T-helper 22 cell (primary cell): ENCODE measurements around the gene NXPH3.

Experiments used
- DNase-seq: peaks from one replicate; pipeline ENCODE4 v3.0.0-alpha.2; 2020; ENCODE audit warnings: low read depth

Gene NXPH3

DNA sequence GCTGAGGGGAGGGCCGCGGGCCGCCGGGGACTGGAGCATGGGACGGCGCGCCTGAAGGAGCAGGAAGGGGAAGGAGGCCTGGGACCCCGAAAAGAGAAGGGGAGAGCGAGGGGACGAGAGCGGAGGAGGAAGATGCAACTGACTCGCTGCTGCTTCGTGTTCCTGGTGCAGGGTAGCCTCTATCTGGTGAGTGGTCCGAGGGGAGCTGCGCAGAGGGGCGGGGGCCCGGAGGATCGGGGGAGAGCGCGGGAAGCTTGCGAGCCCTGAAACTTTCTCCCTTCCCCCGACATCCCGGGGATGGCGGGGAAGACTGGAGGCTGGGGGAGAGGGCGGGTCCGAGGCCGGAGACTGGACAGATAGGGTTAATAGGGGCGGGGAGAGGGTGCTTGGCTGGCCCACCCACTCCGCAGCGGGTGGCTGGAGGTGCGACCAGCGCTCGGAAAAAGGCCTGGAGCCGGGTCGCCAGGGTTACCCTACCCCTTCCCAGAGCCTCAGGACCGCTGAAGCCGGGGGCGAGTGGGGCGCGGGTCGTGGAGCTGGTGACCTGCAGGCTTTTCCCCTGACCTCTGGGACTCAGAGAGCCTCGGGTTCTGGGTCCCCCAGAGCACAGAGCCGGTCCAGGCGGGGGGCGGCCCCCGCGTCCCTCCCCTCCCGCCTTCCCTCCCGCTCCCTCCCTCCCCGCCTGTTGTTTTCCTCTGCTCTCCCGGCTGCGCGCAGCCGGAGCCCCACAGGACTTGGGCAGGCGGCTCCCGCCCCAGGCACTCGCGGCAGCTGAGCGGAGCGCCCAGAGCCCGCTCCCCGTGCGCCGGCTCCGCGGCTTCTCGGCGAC lies 631 bp downstream of the NXPH3 start:
- DNase-seq: no peak

- DNase-seq: no peak
Observed at GRCh38 chr17:49576917-49577649, 1.4 kb downstream of the NXPH3 start.

GRCh38 chr17:49577650-49577934 lies 1.9 kb downstream of the NXPH3 start:
- no peak for DNase-seq

GRCh38 chr17:49577963-49578362 lies 2.3 kb downstream of the NXPH3 start:
- DNase-seq: no peak

DNA sequence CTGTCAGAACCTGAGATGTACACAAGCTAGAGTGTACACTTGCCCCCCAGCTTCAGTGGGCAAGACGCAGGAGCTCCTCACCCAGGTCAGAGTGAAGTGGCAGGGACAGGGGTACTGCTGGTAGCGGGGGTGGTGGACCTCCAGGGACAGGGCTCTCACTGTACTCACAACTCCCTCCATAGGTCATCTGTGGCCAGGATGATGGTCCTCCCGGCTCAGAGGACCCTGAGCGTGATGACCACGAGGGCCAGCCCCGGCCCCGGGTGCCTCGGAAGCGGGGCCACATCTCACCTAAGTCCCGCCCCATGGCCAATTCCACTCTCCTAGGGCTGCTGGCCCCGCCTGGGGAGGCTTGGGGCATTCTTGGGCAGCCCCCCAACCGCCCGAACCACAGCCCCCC lies 2.7 kb downstream of the NXPH3 start:
- no peak for DNase-seq

GRCh38 chr17:49578952-49579500 lies 3.4 kb downstream of the NXPH3 start:
- DNase-seq: no peak

- DNase-seq: no peak
Observed at GRCh38 chr17:49579522-49579921, 3.9 kb downstream of the NXPH3 start.

DNA sequence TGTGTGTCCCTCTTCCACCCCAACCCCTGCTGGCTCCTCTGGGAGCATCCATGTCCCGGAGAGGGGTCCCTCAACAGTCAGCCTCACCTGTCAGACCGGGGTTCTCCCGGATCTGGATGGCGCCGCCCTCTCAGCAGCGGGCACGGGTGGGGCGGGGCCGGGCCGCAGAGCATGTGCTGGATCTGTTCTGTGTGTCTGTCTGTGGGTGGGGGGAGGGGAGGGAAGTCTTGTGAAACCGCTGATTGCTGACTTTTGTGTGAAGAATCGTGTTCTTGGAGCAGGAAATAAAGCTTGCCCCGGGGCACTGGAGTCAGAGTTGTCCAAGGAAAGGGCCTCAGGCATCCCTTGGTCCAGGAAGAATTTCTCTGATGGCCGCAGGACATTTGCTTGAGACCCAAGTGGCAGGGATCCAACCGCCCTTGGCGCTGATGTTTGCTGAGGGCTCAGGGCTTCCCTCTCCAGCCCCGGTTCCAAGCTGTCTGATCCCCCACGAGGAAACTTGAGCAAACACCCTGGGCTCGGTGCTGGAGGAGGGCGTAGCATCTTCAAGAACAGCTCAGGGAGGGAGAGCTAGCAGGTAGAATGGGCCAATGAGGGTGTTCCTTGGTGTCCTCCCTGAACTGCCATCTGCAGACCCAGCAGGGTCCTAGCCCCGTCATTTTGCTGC lies 4.5 kb downstream of the NXPH3 start:
- no peak for DNase-seq

DNA sequence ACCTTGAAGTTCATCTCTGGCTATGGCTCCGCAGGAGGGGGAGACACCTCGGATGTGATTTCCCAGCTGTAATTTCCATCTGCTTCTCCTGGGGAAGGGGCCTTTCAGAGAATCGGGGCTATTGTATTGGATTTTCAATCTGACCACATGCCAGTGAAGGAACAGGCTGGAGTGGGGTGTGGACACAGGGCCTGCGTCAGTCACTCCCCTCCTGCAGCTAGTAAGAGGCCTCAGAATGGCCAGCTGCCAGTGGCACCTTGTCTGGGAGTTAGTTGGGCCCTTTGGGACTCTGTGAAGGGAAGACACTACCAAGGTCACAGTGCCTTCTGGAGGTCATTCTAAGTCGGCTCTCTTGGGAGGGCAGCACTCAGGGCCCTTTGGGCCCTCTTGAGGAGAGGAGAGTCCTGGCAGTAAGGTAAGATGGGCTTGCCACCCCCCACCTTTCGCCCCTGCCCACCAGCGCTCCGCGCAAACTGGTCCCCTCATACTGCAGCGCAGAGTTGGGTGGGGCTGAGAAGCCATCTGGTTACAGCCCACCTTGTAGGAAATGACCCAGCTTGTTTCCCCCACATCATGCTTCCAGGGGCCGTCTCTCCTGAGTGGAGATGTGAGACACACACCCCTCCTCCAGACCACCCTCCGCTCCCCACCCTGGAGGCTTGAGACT lies 5.4 kb downstream of the NXPH3 start:
- DNase-seq: no peak

- no peak for DNase-seq
Observed at GRCh38 chr17:49581648-49581998, 6.0 kb downstream of the NXPH3 start.

DNA sequence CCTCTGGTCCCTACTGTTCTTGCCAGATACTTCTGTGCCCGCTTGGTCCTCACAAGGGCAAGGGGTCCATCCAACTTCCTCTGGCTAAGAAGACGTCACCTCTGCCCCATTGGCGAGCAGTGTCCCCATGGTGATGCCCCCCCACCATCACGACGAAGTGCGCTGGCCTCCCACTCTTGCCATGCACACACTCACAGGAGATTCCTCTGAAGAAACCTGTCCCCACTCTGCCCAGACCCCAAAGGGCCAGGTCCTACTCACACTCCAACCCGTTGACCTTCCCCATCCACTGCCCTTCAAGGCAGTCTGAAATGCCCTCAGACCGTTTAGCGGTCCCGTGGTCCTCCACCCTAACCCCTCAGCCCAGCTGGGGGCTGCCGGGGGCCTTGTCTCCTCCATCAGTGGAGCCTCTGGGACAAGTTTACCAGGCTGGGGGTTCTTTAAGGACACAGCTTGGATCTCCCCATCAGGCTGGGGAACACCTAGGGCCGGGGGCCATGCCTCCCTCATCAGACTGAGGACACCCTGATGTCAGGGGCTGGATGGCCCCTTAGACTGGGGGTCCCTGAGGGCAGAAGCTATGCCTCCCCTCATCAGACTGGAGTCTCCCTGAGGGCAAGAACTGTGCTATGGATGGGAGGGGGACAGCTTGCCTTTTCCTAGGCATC lies 6.5 kb downstream of the NXPH3 start:
- no peak for DNase-seq

GRCh38 chr17:49582789-49583188 lies 7.1 kb downstream of the NXPH3 start:
- no peak for DNase-seq

- no peak for DNase-seq
Observed at GRCh38 chr17:49583226-49583625, 7.6 kb downstream of the NXPH3 start.

DNA sequence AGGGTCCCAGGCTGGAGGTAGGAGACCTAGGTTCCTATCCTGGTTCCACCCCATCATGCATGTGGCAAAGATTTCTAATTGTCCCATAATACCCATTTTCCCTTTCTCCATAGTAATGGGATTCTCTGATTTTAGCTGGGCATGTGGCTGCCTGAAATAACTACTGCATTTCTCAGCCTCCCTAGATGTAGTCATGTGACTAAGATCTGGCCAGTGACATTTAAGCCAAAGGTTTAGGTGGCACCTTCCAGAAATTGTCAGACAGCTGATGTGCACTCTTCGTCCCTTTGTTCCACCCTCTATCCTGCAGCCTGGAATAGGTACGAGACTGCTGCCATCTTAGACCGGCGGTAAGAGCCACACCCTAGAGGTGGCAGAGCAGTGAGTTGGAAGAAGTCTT lies 8.2 kb downstream of the NXPH3 start:
- no peak for DNase-seq

GRCh38 chr17:49585422-49586027 lies 9.9 kb downstream of the NXPH3 start:
- no peak for DNase-seq

GRCh38 chr17:49587366-49588073 lies 11.8 kb downstream of the NXPH3 start:
- no peak for DNase-seq

DNA sequence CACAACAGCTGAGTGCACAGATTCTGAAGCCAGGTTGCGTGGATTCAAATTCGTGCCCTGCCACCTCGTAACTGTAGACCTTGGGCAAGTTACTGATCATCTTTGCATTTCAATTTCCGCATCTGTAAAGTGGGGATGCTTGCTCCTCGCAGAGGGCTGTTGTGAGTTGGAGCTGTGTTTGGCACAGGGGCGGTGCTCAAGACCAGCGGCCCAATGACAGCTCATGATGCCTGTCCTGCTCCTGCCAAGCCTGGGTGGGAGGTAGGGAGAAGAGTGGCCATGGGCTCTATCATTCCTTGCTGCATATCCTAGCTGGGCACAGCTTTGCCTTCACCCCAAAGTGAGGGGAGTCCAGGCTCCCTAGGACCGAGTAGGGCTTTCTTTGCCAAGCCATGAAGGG lies 12.6 kb downstream of the NXPH3 start:
- DNase-seq: no peak

GRCh38 chr17:49588726-49589576 lies 13.3 kb downstream of the NXPH3 start:
- DNase-seq: no peak

DNA sequence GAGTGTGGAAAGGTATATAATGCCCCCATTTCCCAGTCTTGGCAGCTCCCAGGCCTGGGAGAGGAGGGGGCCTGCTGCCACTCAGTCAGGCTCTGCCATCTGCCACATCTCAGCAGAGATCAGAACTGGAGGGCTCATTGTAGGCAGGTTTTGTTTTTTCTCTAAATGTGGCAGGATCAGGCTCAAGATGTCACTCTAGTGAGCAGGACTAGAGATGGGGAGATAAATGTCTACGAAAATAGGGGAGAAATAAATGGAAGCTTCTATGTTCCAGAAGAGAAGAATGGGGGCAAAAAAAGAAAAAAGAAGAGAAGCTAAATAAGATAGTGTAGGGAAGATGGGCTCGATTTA lies 13.9 kb downstream of the NXPH3 start:
- no peak for DNase-seq

GRCh38 chr17:49590874-49591273 lies 15.2 kb downstream of the NXPH3 start:
- DNase-seq: no peak
